Erythroblast (primary cell): ENCODE measurements around the gene SLC9C1.

Source experiments
- GATA1 ChIP-seq: IDR thresholded peaks from 2 replicates; pipeline ENCODE4 v1.6.1; 2011; ENCODE audit warnings: low read depth, mild to moderate bottlenecking, control low read depth, low read length, moderate library complexity
- POLR2A ChIP-seq: IDR thresholded peaks from 2 replicates; pipeline ENCODE4 v1.6.1; 2011; ENCODE audit warnings: mild to moderate bottlenecking, low read length

DNA sequence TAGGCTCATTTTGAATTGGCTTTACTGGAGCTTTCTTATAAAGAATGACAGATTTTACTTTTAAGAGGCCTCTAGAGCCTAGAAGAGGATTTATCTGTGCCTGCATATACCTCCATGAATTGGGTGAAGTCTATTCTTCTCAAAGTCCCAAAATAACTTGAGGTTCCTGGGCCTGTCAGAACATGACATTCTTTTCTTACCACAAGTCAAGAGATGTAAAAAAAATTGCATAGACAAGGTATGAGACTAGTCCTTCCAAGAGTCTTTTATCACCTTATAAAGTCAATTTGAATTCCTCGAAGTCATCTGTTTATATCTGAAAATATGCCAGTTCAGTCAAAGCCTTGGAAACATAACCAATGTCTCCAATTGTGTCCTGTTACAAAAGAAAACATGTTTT is 21.8 kb upstream of the SLC9C1 start:
- TF ChIP-seq POLR2A = no peak
- TF ChIP-seq GATA1 = no peak
